Stomach (tissue), 9 donors: ENCODE measurements around the gene CNPY4. TPM values are rescaled to one million over a fixed set of nuclear protein-coding genes. Genes with fewer than 3 reads are reported as not detected.

ENCODE experiments used
- DNase-seq, 2 donors: peaks; one replicate each; pipeline versions ENCODE4 v3.0.0 to v3.0.0-alpha.2; 2013 to 2019
- H3K27ac ChIP-seq, 5 donors: fragments of 200-600 bp in 4 of 5; sonication (generic) in 4 of 5; one replicate each; pipeline ENCODE4 v1.5.1; 2013 to 2019; ENCODE audit warnings: mild to moderate bottlenecking in 1 of 5, moderate library complexity in 1 of 5
- H3K27me3 ChIP-seq, 3 donors: fragments of 200-600 bp; sonication (generic); one replicate each; pipeline ENCODE4 v1.5.1; 2017 to 2019; ENCODE audit warnings: mixed run types in 1 of 3
- H3K36me3 ChIP-seq, 4 donors: fragments of 200-600 bp; sonication (generic); 1 replicate in 3 of 4; 2 replicates in 1 of 4; pipeline ENCODE4 v1.5.1; 2016 to 2019
- H3K4me1 ChIP-seq, 4 donors: fragments of 200-600 bp; sonication (generic); one replicate each; pipeline ENCODE4 v1.5.1; 2016 to 2019
- H3K4me3 ChIP-seq, 4 donors: fragments of 200-600 bp; sonication (generic) in 3 of 4; one replicate each; pipeline ENCODE4 v1.5.1; 2016 to 2019; ENCODE audit warnings: mild to moderate bottlenecking in 1 of 4
- H3K9me3 ChIP-seq, 4 donors: fragments of 200-600 bp; sonication (generic); one replicate each; pipeline ENCODE4 v1.5.1; 2016 to 2019
- EP300 ChIP-seq: sonication (generic); formaldehyde crosslinking; IDR thresholded peaks from one replicate; pipeline ENCODE4 v1.6.1; 2017; ENCODE audit warnings: antibody characterized with exemption
- POLR2A ChIP-seq, 4 donors: fragments of 450-650 bp; IDR thresholded peaks; one replicate each; pipeline ENCODE4 v1.6.1; 2016; ENCODE audit warnings: antibody characterized with exemption in 4 of 4, control low read depth in 2 of 4, mild to moderate bottlenecking in 1 of 4, moderate library complexity in 1 of 4
- POLR2AphosphoS5 ChIP-seq, 3 donors: sonication (generic); formaldehyde crosslinking; IDR thresholded peaks; one replicate each; pipeline ENCODE4 v1.6.1; 2016; ENCODE audit warnings: antibody characterized with exemption in 3 of 3
- WGBS, 5 donors: extraction: QIAGEN DNeasy Blood & Tissue Kit in 3 of 5; methylation state at CpG; one replicate each; pipeline versions ENCODE4 v1.1.5 to v1.1.7; 2013 to 2018; 5-methylcytosine and 5-hydroxymethylcytosine counted together
- intact Hi-C: fragments of 100-400 bp; cut with DNase I; formaldehyde crosslinking; loops from one replicate; pipeline ENCODE4 v1.15.1; 2023; ENCODE audit warnings: low total_unique reads
- polyA plus RNA-seq, 3 donors: library from polyadenylated mRNA; stranded (reverse); fragments of 200-250 nt; gene quantifications; one replicate each; pipeline ENCODE4 v1.2.3, GENCODE V29; 2013
- total RNA-seq, 5 donors: library from RNA; depleted of rRNA; stranded (reverse); fragments of >200 nt; gene quantifications; one replicate each; pipeline versions ENCODE4 v1.1.0 to v1.2.3, GENCODE V29; 2014 to 2016
- TF ChIP-seq, protein P1 (sequence below), 7 experiments: fragments of 450-650 bp in 4 of 7; fragments of 200-600 bp in 3 of 7; sonication (generic) in 3 of 7; IDR thresholded peaks; one replicate each; pipeline ENCODE4 v1.5.1; 2016 to 2019; ENCODE audit warnings: antibody characterized with exemption in 7 of 7, control low read depth in 2 of 7, mild to moderate bottlenecking in 1 of 7
- donor health status: healthy with polysubstance abuse.
- donor health status: Bipolar disorder and iron deficiency.
- donor health status: healthy.

Gene CNPY4
- total and polyA plus RNA-seq, 8 donors = 0.45 to 10.6 (median 6.0) TPM

DNA sequence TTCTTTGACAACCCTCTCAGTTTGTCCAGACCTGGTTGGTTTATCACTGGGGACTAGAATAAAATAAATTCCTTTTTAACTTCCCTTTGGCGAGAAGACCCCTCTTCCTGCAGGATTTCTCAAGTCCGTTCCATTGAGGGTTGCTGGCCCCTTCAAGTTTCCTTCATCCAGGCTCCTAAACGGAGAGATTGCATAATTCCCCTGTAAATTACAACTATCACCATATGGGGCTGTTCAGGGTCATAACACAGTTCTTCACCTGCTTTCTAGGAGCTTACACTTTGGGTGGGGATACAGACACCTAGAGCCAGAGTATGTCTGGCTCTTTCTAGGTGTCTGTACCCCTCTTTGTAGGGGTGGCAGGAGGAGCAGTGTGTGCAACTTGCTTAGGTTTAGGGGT is 33.9 kb upstream of the CNPY4 start:
- DNase-seq = no peak
- no peaks in the 10 kb centered on the region for H3K9me3 ChIP-seq
- 51 to 81% (median 72%) methylated on average over 3 of the region's 3 CpGs for WGBS, 5 donors
- H3K27me3 ChIP-seq = no peaks in the 10 kb centered on the region
- no peak overlapping the region for H3K27ac ChIP-seq
- TF ChIP-seq POLR2AphosphoS5 (IDR thresholded peaks at IDR 0.05) = no peak
- H3K4me3 ChIP-seq = no peak overlapping the region
- H3K36me3 ChIP-seq = peaks cover 2 to 7% (median 5%) of the 10 kb centered on the region in 4 donors
- peaks cover 32 to 54% (median 40%) of the 10 kb centered on the region in 4 donors for H3K4me1 ChIP-seq
- intact Hi-C loops = no loop called here

GRCh38 chr7:100087055-100087750 is 32.2 kb upstream of the CNPY4 start:
- H3K36me3 ChIP-seq = peaks cover 17 to 24% (median 22%) of the 10 kb centered on the region in 4 donors
- peak in 1 of 2 donors; percentile 80 for DNase-seq
- peaks cover 24 to 47% (median 30%) of the 10 kb centered on the region in 4 donors for H3K4me1 ChIP-seq
- TF ChIP-seq POLR2AphosphoS5 (IDR thresholded peaks at IDR 0.05) = peak; percentile 12 to 84 (median 36)
- TF ChIP-seq, protein P1, sequence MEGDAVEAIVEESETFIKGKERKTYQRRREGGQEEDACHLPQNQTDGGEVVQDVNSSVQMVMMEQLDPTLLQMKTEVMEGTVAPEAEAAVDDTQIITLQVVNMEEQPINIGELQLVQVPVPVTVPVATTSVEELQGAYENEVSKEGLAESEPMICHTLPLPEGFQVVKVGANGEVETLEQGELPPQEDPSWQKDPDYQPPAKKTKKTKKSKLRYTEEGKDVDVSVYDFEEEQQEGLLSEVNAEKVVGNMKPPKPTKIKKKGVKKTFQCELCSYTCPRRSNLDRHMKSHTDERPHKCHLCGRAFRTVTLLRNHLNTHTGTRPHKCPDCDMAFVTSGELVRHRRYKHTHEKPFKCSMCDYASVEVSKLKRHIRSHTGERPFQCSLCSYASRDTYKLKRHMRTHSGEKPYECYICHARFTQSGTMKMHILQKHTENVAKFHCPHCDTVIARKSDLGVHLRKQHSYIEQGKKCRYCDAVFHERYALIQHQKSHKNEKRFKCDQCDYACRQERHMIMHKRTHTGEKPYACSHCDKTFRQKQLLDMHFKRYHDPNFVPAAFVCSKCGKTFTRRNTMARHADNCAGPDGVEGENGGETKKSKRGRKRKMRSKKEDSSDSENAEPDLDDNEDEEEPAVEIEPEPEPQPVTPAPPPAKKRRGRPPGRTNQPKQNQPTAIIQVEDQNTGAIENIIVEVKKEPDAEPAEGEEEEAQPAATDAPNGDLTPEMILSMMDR (IDR thresholded peaks at IDR 0.05) = no peak
- H3K27ac ChIP-seq = peak overlapping the region in 4 of 5 donors; percentile 79 to 92 (median 90)
- H3K4me3 ChIP-seq = no peak overlapping the region
- 53 to 89% (median 84%) methylated on average over 10 of the region's 10 CpGs for WGBS, 5 donors
- intact Hi-C loops = no loop called here
- no peaks in the 10 kb centered on the region for H3K9me3 ChIP-seq
- no peaks in the 10 kb centered on the region for H3K27me3 ChIP-seq

DNA sequence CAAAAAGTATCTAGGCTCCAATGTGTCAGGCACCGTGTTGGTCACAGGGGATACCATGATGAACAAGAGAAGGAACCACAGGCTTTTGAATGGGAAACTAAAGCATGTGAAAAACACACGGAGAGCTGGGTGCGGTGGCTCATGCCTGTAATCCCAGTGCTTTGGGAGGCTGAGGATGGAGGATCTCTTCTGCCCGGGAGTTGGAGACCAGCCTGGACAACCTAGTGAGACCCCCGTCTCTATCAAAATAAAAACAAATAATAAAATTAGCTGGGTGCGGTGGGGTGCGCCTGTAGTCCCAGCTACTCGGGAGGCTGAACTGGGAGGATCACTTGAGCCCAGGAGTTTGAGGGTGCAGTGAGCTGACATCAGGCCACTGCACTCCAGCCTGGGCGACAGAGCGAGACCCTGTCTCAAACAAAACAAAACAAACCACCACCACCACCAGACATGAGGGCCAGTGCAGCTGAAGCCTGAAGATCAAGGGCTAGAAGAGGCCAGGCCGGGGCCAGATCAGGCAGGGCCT is 31.3 kb upstream of the CNPY4 start:
- H3K9me3 ChIP-seq = no peaks in the 10 kb centered on the region
- H3K27me3 ChIP-seq = no peaks in the 10 kb centered on the region
- TF ChIP-seq, protein P1 (IDR thresholded peaks at IDR 0.05) = no peak
- TF ChIP-seq POLR2AphosphoS5 (IDR thresholded peaks at IDR 0.05) (no peak), EP300 (no peak), POLR2A (IDR thresholded peaks at IDR 0.05) (no peak)
- peaks cover 15 to 48% (median 26%) of the 10 kb centered on the region in 4 donors for H3K4me1 ChIP-seq
- peak overlapping the region; percentile 79 to 94 (median 91) for H3K27ac ChIP-seq
- H3K4me3 ChIP-seq = peak overlapping the region; percentile 81 to 92 (median 90)
- peaks cover 27 to 33% (median 31%) of the 10 kb centered on the region in 4 donors for H3K36me3 ChIP-seq
- 71 to 76% (median 75%) methylated on average over 11 of the region's 11 CpGs for WGBS, 5 donors
- intact Hi-C loops = no loop called here
- no peak for DNase-seq

DNA sequence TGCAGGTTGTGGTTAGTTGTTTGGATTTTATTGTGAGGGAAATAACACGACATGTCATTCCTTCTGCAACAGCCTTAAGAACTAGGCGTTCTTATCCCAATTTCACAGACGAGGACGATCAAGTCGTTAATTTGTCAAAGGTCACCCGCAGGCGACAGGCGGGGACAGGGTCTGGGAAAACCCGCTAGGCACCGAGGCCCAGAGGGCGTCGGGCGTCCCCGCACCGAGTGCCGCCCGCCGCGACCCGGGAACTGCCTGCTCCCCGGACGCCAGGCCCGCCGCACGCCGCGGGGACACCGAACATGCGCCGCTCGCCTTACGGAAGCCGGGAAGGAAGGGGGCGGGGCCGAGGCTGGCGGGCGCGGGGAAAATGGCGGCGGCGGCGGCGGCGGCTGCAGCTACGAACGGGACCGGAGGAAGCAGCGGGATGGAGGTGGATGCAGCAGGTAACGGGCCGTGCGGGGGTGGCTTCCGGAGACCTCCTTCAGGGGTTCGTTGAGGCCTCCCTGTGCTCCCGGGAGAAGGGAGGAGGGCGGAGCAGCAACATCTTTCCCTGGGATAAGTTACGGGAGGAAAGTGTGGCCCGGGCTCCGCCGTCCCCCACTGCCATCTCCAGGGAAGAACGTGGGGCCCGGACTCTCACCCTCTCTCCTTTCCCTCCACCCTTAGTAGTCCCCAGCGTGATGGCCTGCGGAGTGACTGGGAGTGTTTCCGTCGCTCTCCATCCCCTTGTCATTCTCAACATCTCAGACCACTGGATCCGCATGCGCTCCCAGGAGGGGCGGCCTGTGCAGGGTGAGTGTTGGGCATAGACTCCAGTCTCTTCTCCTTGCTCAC is 30.6 kb upstream of the CNPY4 start, which contains the start of gene COPS6:
Gene COPS6 (plus strand): TSS at position 349 of the 837 bp plus-strand sequence. CDS start 22 bp downstream, at position 371.
- H3K4me1 ChIP-seq = peaks cover 15 to 55% (median 30%) of the 10 kb centered on the region in 4 donors
- intact Hi-C loops = no loop called here
- 0 to 1% (median 0%) methylated on average over 35 to 68 of the region's 68 CpGs for WGBS, 5 donors
- no peaks in the 10 kb centered on the region for H3K9me3 ChIP-seq
- peaks cover 33 to 40% (median 38%) of the 10 kb centered on the region in 4 donors for H3K36me3 ChIP-seq
- DNase-seq = peak; percentile 87 to 95
- H3K27me3 ChIP-seq = no peaks in the 10 kb centered on the region
- peak; percentile 93 to 99 (median 94) for TF ChIP-seq POLR2AphosphoS5 (IDR thresholded peaks at IDR 0.05)
- no peak for TF ChIP-seq POLR2A (IDR thresholded peaks at IDR 0.05)
- peak within 1 kb of the TSS; percentile 81 to 92 (median 90) for H3K4me3 ChIP-seq
- H3K27ac ChIP-seq = peak within 1 kb of the TSS; percentile 79 to 94 (median 91)
